LNCaP clone FGC (cell line): ENCODE measurements around the gene MEGF6.

ENCODE experiments used
- DNase-seq: peaks from one replicate; pipeline ENCODE4 v3.0.0-alpha.2; 2011; ENCODE audit warnings: low read depth
- H3K4me3 ChIP-seq: 2 replicates; pipeline ENCODE4 v1.5.1; 2011; ENCODE audit warnings: mild to moderate bottlenecking, low read depth, low read length, control low read depth
- CTCF ChIP-seq: IDR thresholded peaks from 2 replicates; pipeline ENCODE4 v1.5.1; 2012; ENCODE audit warnings: mild to moderate bottlenecking; ENCODE audit not compliant: control insufficient read depth, insufficient read depth; ENCODE audit errors: extremely low read depth

MEGF6 gene

GRCh38 chr1:3463013-3463385 is 148.3 kb downstream of the MEGF6 start:
- no peak for DNase-seq
- H3K4me3 ChIP-seq, result no peak overlapping the region
- no peak for TF ChIP-seq CTCF

GRCh38 chr1:3462356-3463012 is 148.8 kb downstream of the MEGF6 start:
- TF ChIP-seq CTCF, result no peak
- DNase-seq, result no peak
- no peak overlapping the region for H3K4me3 ChIP-seq

- DNase-seq, result no peak
- TF ChIP-seq CTCF, result no peak
- H3K4me3 ChIP-seq, result no peak overlapping the region
Measured at GRCh38 chr1:3461934-3462275, 149.4 kb downstream of the MEGF6 start.

- DNase-seq, result no peak
- H3K4me3 ChIP-seq, result no peak overlapping the region
- no peak for TF ChIP-seq CTCF
Measured at GRCh38 chr1:3461238-3461933, 149.9 kb downstream of the MEGF6 start.

- no peak overlapping the region for H3K4me3 ChIP-seq
- TF ChIP-seq CTCF, result no peak
- no peak for DNase-seq
Measured at GRCh38 chr1:3460672-3461131, 150.6 kb downstream of the MEGF6 start.

GRCh38 chr1:3459940-3460671 is 151.2 kb downstream of the MEGF6 start:
- no peak for TF ChIP-seq CTCF
- DNase-seq, result no peak

More at GRCh38 chr1:3459940-3460671, 151.2 kb downstream of the MEGF6 start:
- no peak overlapping the region for H3K4me3 ChIP-seq
